Nephron (organoid): Measurements from ENCODE around the gene KLF11.

Experiments
- H3K27ac Mint-ChIP-seq, 3 experiments: 2 replicates each; pipeline ENCODE4 v1.8.0; 2020; ENCODE audit warnings: mixed read lengths in 3 of 3, mild to moderate bottlenecking in 2 of 3, moderate library complexity in 1 of 3
- H3K27me3 Mint-ChIP-seq: 2 replicates; pipeline ENCODE4 v1.8.0; 2021; ENCODE audit warnings: low read depth, mild to moderate bottlenecking, moderate library complexity, mixed read lengths
- H3K36me3 Mint-ChIP-seq: 2 replicates; pipeline ENCODE4 v1.8.0; 2020; ENCODE audit warnings: low read depth, mixed read lengths
- H3K4me1 Mint-ChIP-seq: 2 replicates; pipeline ENCODE4 v1.8.0; 2020; ENCODE audit warnings: mixed read lengths
- H3K4me3 Mint-ChIP-seq, 3 experiments: 2 replicates each; pipeline ENCODE4 v1.8.0; 2020; ENCODE audit warnings: mild to moderate bottlenecking in 3 of 3, mixed read lengths in 3 of 3, moderate library complexity in 2 of 3
- H3K9me3 Mint-ChIP-seq: 2 replicates; pipeline ENCODE4 v1.8.0; 2020; ENCODE audit warnings: mixed read lengths
- TF ChIP-seq, protein P1 (sequence below), 3 experiments: fragments of 200-600 bp; sonication (generic); IDR thresholded peaks; one replicate each; pipeline ENCODE4 v1.5.0; 2021; ENCODE audit warnings: antibody characterized with exemption in 3 of 3; ENCODE audit not compliant: unreplicated experiment in 3 of 3

KLF11 gene

DNA sequence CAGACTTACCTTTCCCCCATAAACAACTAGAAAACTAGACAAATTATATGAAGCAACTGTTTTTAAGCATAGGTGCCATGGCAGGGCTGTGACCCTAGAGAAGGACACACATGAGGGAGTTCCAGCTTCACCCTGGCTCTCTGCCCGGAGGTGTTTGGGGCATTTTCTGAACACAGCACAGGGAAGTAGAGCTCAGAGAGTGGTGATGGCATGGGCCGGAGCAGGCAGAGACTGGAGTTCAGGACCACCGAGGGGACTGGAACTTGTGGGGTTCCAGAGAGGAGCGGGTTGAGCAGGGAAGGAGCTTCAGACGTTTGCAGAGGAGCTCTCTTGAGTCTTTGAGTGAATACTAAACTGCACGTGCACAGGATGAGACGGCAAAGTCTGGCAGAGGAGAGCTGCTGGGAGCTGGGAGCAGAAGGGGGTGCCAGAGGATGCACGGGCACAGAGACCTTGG, 26.5 kb upstream of the KLF11 start:
- H3K27me3 Mint-ChIP-seq, result peaks cover 12% of the 10 kb centered on the region
- TF ChIP-seq, protein P1, sequence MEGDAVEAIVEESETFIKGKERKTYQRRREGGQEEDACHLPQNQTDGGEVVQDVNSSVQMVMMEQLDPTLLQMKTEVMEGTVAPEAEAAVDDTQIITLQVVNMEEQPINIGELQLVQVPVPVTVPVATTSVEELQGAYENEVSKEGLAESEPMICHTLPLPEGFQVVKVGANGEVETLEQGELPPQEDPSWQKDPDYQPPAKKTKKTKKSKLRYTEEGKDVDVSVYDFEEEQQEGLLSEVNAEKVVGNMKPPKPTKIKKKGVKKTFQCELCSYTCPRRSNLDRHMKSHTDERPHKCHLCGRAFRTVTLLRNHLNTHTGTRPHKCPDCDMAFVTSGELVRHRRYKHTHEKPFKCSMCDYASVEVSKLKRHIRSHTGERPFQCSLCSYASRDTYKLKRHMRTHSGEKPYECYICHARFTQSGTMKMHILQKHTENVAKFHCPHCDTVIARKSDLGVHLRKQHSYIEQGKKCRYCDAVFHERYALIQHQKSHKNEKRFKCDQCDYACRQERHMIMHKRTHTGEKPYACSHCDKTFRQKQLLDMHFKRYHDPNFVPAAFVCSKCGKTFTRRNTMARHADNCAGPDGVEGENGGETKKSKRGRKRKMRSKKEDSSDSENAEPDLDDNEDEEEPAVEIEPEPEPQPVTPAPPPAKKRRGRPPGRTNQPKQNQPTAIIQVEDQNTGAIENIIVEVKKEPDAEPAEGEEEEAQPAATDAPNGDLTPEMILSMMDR (IDR thresholded peaks at IDR 0.05; ENCODE audit: unreplicated experiment in 3 of 3), result no peak
- H3K36me3 Mint-ChIP-seq, result no peaks in the 10 kb centered on the region
- H3K4me1 Mint-ChIP-seq, result no peaks in the 10 kb centered on the region
- no peak overlapping the region for H3K27ac Mint-ChIP-seq
- H3K9me3 Mint-ChIP-seq, result peaks cover 10% of the 10 kb centered on the region
- no peak overlapping the region for H3K4me3 Mint-ChIP-seq

DNA sequence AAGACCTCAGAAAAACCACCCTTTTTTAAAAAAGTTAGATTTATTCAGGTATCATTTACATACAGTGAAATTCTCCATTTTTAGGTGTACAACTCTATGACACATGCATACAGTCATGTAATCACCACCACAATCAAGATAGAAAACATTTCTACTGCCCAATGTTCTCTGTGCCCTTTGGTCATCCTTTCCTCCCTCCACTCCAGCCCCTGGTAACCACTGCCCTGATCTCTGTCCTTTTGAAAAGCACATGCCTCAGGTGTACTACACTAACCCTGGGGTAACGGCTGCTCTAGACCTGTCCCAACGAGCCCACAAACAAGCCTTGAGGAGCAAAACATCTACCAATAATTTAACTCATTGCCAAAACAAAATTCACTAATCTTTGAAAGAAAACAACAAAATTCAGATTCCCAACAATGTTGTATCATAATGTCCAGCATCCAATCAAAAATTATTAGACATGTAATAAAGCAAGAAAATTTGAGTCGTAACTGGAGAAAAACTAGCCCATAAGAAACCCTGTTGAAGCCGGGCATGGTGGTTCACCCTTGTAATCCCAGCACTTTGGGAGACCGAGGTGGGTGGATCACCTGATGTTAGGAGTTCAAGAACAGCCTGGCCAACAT, 25.9 kb upstream of the KLF11 start:
- peaks cover 12% of the 10 kb centered on the region for H3K27me3 Mint-ChIP-seq
- H3K4me1 Mint-ChIP-seq, result no peaks in the 10 kb centered on the region
- H3K36me3 Mint-ChIP-seq, result no peaks in the 10 kb centered on the region
- TF ChIP-seq, protein P1 (IDR thresholded peaks at IDR 0.05; ENCODE audit: unreplicated experiment in 3 of 3), result no peak
- H3K4me3 Mint-ChIP-seq, result no peak overlapping the region
- H3K27ac Mint-ChIP-seq, result no peak overlapping the region
- peaks cover 10% of the 10 kb centered on the region for H3K9me3 Mint-ChIP-seq

- H3K4me3 Mint-ChIP-seq, result no peak overlapping the region
- H3K4me1 Mint-ChIP-seq, result no peaks in the 10 kb centered on the region
- H3K27ac Mint-ChIP-seq, result peak overlapping the region in 1 of 3 experiments; percentile 3
- H3K9me3 Mint-ChIP-seq, result peaks cover 10% of the 10 kb centered on the region
- no peaks in the 10 kb centered on the region for H3K36me3 Mint-ChIP-seq
- TF ChIP-seq, protein P1 (IDR thresholded peaks at IDR 0.05; ENCODE audit: unreplicated experiment in 3 of 3), result no peak
- peaks cover 18% of the 10 kb centered on the region for H3K27me3 Mint-ChIP-seq
Measured at GRCh38 chr2:10019174-10019573, 24.2 kb upstream of the KLF11 start.

GRCh38 chr2:10019602-10020400, 23.5 kb upstream of the KLF11 start:
- no peak overlapping the region for H3K4me3 Mint-ChIP-seq
- H3K27ac Mint-ChIP-seq, result peak overlapping the region in 1 of 3 experiments; percentile 3
- TF ChIP-seq, protein P1 (IDR thresholded peaks at IDR 0.05; ENCODE audit: unreplicated experiment in 3 of 3), result no peak
- H3K27me3 Mint-ChIP-seq, result peaks cover 19% of the 10 kb centered on the region
- H3K36me3 Mint-ChIP-seq, result no peaks in the 10 kb centered on the region
- peaks cover 10% of the 10 kb centered on the region for H3K9me3 Mint-ChIP-seq
- H3K4me1 Mint-ChIP-seq, result no peaks in the 10 kb centered on the region

DNA sequence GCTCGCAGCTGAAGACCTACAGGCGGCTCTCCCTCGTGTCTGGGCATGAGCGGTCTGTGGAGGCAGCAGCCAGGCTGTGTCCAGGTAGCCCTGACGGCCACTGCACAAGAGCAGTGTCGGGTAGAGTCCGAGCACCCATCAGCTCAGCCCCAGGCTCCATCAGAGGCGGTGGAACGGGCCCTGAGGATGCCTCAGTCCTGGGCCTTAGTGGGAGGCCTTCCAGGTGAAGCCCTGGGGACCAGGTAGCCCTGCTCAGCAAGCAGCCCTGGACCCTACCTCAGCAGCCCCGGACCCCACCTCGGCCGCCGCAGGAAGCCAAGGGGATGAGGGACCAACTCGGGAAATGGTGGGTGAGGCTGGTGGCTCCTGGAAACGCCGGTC, 21.3 kb upstream of the KLF11 start:
- H3K9me3 Mint-ChIP-seq, result peaks cover 4% of the 10 kb centered on the region

More for the DNA sequence above, 21.3 kb upstream of the KLF11 start:
- H3K27me3 Mint-ChIP-seq, result peaks cover 13% of the 10 kb centered on the region
- H3K4me3 Mint-ChIP-seq, result no peak overlapping the region
- TF ChIP-seq, protein P1 (IDR thresholded peaks at IDR 0.05; ENCODE audit: unreplicated experiment in 3 of 3), result no peak
- no peaks in the 10 kb centered on the region for H3K36me3 Mint-ChIP-seq
- no peak overlapping the region for H3K27ac Mint-ChIP-seq
- no peaks in the 10 kb centered on the region for H3K4me1 Mint-ChIP-seq
